GM21390 (cell line): ENCODE measurements around the gene LRP1.

Experiments
- ATAC-seq: cut with Tn5 transposase; IDR thresholded peaks from one replicate; pipeline ENCODE4 v1.9.1; 2021; ENCODE audit not compliant: unreplicated experiment

Gene LRP1

DNA sequence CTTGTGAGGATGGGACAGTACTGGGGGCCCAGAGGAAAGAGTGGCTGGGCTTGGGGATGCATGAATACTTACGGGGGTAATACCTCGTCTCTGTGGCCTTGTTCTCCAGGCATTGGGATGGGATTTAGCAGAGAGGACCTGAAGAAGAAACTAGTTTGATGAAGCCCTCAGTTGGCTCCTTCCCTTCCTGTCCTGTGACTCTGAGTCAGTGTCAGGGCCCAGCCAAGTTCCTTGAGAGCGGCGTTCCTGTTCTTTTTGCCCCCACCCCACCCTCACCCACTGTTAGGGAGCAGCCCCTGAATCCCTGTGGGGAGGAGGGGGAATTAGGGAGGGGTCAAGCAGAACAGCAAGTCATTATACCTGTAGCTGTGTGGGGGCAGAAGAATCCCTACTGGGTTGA lies 24.4 kb downstream of the LRP1 start:
- ATAC-seq = no peak

DNA sequence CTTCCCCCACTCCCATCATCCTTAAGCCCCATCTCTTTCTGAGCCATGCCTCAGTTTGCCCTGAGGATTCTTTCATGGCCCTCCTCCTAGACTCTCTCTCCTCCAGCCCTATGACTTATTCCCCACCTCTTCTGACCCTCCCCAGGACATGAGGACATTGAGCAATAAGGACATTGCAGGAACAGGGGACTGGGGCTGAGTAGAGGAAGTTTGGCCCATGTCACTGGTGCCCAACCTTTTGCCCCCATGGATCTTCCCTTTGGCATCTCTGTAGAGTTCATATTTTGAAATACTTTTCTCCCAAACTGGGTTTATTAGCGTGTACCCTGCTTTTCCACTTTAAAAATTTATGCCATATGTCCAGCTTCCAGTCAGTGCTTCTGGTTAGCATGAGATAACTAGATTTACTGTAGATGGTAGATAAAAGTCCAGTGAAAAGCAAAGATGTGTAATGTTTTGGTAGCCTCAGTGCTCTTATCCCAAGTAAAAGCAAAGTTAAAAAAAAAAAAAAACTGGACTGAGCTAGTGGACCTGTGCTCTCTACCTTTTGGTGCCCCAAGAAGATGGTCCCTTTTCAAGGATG lies 25.2 kb downstream of the LRP1 start:
- ATAC-seq = no peak

DNA sequence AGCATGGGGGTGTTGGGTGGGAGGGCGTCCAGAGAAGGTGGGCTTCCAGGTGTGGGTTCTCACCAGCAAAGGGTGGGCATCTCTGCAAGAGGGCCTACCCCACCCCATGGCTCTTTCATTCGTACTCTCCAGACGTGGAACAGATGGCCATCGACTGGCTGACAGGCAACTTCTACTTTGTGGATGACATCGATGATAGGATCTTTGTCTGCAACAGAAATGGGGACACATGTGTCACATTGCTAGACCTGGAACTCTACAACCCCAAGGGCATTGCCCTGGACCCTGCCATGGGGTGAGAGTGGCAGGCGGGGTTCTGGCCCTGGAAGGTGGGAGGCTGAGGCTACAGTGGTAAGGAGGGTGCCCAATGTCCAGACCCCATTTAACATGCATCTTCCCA lies 25.8 kb downstream of the LRP1 start:
- no peak for ATAC-seq

DNA sequence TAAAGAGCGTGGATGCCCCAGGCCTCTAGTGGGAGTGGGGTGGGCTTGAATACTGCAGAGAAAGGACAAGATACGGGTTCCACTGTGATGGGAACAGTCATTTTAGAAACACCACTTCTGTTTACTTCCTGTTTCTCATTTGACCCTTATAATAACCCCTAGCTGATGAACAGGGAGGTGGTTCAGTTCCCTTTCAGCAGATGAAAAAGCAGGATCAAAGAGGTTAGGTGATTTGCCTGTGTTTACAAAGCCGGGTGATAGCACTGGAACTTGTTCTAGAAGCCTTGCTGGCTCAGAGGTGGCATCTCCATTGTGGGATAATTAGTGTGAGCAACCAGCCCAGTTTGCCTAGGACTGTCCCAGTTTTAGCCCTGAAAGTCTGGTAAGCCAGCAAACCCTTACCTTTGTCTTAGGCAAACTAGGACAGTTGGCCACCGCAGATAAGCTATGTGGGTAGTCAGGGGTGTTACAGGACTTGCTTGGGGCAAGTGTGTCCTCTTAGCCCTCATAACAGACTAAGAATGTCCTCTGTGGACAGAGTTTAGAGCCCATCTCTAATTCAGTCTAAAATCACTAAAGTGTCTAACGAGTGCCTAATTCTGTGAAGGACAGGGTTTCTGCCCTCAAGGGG lies 26.6 kb downstream of the LRP1 start:
- ATAC-seq = no peak

DNA sequence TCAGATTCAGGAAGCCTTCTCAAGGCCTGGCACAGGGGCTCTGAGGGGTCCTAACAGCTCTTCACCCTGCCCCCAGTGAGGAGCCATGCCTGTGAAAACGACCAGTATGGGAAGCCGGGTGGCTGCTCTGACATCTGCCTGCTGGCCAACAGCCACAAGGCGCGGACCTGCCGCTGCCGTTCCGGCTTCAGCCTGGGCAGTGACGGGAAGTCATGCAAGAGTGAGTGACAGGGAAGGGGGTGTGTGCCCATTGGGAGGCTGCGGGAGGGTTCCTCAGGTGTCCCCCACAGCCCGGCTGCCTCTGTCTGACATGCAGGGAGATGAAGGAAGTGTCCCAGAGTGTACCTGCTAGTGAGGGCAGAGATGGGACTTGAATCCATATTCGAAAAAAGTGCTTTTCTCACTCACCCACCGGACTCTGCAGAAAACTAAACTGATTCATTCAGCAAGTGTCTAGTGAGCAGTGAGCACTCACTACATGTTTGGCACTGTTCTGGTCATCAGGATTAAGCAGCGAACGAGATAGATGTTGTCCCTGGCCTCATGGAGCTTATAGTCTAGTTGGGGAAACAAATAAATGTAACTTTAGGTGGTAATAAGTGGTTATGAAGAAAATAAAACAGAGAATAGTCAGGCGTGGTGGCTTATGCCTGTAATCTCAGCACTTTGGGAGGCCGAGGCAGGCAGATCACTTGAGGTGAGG lies 28.6 kb downstream of the LRP1 start:
- ATAC-seq = no peak

DNA sequence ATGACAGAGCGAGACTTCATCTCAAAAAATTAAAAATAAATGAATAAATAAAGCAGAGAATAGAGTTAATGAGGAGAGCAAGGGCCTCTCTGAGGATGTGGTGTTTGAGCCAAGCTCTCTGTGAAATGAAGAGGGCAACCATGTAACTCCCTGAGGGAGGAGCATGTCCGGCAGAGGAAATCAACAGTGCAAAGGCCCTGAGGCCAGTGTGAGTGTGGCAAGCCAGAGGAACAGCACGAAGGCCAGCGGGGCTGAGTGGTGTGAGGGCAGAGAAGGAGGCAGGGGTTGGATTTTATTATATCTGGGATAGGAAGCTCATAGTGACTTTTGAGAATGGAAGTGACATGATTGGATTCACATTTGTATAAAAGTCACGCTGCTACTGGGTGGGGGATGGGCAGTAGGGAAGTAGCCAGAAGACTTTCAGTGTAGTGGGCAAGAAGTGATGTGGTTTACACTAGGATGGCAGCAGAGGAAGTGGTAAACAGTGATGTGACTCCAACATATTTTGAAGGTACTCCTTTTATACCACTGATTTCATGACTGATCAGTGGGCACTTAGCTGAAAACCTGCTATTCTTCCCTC lies 29.4 kb downstream of the LRP1 start:
- ATAC-seq = no peak

DNA sequence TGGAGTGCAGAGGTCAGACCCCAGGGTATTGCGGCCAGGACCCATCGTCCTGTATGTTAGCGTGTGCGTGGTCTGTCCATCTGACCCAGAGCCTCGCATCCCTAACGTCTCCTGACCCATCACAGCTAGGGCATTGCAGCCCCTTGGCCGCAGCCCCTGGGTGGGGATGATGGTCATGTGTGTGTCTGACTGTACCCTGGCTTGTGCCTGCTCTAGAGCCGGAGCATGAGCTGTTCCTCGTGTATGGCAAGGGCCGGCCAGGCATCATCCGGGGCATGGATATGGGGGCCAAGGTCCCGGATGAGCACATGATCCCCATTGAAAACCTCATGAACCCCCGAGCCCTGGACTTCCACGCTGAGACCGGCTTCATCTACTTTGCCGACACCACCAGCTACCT lies 29.9 kb downstream of the LRP1 start:
- ATAC-seq = no peak

DNA sequence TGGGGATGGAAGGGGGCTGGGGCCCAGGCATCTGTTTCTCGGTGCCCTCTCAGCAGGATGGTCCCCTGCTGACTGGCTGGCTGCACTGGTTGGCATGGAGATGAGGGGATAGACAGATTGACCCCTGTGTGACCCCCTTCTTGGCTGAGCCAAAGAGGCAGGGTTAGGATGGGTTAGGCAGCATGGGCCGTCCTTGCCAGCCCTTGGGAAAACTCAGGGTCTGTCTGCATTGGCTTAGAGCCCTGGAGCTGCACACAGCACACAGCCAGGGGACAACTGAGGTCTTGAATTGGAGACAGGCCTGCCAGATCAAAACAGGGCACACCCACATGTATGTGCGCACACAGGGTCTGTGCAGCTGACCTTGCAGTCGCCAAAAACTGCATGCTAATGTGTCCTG lies 30.4 kb downstream of the LRP1 start:
- ATAC-seq = no peak

DNA sequence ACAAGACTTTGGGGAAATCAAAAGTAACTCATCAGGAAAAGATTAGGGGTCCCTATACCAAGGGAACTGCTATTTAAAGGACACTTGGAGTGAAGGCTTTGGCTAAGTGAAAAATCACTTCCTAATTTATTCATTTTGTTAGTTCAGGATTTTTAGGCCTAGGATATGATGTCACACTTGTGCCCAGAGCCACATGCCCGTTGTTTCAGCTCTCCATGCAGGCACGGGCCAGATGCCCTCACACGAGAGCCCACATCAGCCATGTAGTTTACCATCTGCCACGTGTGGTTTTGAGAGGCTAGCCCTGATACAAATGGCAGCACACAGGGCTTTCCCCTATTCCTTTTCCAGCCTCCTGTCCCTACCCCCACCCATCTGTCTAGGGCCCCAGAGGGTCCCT lies 31.0 kb downstream of the LRP1 start:
- ATAC-seq = no peak

DNA sequence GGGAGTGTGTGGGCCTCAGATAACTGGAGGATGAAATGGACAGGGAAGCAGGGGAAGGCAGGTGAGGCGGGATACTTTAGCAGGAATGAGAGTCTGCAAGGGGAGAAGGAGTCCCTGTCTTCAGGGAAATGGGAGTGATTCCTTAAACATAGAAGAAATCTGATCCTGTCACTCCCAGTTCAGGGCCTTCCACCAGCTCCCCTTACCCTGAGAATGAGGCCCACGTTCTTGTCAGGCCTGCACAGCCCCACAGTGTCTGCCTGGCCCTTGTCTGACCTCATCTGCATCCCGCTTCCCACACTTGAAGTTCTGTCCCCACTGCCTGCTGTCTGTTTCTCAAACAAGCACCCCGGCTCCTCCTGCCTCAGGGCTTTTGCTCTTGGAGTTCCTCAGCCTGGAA lies 31.8 kb downstream of the LRP1 start:
- no peak for ATAC-seq

DNA sequence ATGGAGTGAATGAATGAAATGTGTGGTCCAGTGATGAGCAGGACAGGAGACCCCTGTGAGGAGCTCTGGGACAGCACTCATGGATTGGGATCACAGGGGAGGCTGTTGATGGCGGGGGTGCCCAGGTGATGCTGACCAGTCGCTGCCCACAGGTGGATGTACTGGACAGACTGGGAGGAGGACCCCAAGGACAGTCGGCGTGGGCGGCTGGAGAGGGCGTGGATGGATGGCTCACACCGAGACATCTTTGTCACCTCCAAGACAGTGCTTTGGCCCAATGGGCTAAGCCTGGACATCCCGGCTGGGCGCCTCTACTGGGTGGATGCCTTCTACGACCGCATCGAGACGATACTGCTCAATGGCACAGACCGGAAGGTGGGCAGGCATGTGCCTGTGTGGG lies 32.5 kb downstream of the LRP1 start:
- ATAC-seq = no peak

DNA sequence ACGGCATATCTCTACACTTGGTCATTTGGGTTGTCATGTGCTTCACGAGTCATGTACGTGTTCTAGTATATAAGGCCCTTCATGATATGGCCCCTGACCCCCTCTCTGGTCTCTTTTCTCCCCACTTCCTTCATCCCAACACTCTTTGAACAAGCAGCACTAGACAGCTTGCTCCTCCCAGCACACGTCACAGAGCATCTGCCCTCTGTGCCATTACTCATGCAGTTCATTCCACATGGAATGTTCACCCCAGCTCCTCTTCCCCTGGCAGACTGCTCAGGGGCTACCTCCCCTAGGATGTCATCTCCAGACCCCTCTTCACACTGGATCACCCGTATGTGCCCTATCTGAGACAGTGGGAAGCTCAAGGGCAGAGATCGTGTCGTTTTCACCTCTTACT lies 33.2 kb downstream of the LRP1 start:
- ATAC-seq = no peak

DNA sequence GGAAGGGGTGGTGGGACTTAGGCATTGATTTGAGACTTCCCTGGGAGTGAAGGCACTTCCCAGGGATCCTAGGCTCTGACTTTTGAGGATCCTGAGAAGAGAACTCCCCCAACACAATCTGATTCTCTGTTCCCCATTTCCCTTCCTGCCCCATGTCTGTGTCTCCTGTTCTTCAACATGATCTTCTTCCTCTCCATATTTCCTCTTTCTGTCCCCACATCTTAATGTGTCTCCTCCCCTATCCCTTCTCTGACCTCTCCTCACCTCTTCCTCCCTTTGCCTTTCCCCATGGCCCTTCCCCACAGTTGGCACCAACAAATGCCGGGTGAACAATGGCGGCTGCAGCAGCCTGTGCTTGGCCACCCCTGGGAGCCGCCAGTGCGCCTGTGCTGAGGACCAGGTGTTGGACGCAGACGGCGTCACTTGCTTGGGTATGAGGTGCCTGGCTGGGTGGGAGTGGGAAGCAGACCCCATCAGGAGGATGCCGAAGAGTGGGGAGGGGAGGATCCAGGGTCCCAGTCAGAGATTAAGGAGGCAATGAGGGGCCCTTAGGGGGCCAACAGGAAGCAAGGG lies 34.4 kb downstream of the LRP1 start:
- no peak for ATAC-seq

DNA sequence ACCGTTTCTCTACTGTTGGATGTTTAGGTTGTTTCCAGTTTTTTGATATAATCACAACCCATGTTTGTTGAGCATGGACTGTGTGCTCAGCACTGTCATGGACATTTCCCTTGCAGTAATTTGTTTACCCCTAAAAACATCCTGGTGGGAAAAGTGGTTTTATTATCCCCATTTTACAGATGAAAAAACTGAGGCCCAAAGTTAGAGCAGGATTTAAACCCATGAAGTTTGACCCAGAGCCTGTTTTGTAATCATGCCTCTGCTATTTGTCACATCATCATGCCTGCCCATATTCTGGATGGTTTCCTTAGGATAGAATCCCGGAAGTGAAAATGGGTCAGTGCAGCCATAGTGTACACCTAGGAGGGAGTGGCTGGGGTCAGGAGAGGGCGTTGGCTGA lies 36.2 kb downstream of the LRP1 start:
- ATAC-seq = no peak

DNA sequence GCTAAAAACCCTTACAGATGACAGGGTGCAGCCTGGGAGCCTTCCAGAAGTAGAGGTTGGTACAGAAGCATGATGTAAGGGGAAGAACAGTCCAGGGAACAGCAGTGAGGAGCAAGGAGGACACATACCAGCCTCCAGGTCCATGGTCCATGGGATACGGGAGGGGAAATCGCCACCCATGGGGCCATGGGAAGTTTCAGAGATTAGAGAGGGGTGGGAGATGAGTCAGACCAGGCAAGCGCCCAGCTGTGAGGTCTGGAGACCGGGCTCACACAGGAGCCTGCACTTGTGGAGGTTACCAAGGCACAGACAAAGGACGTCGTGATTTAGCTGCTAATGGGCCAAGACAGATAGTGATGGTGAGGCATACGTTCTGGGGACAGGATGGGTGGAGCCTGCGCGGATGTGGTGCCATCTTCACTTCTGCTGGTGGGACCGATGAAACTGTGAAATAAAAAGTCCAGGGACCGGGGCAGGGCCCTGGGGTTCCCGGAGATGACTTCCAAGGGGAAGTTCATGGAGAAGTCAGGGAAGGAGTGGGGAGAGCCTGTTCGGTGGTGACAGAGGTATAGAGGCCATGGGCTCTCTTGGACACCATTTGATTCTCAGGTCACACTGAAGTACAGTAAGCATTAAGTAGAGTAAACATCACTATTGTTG lies 36.8 kb downstream of the LRP1 start:
- ATAC-seq = no peak

DNA sequence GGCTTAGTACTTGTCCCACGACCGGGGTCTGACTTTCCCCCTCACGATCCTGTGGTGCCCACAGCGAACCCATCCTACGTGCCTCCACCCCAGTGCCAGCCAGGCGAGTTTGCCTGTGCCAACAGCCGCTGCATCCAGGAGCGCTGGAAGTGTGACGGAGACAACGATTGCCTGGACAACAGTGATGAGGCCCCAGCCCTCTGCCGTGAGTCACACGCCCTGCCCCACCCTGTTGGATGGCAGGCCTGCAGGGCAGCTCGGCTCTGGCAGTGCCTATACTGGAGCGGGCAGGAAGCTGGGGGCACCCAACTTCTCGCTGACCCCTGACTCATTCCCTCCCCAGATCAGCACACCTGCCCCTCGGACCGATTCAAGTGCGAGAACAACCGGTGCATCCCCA lies 37.5 kb downstream of the LRP1 start:
- no peak for ATAC-seq

DNA sequence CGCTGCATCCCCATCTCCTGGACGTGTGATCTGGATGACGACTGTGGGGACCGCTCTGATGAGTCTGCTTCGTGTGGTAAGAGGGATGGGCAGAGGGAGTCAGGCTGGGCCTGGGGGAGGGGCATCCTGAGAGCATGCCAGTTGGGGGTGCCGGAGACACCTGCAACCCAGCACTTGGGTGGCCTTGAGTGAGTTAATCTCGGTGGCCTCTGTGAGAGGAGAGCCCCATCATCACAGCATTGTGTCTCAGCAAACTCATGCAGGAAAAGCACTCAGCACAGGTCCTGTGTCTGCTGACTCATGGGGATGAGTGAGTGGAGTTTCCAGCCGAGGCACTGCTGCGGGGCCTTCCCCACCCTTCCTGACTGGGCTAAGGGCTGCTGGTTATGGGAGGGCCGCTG lies 38.7 kb downstream of the LRP1 start:
- ATAC-seq = no peak

DNA sequence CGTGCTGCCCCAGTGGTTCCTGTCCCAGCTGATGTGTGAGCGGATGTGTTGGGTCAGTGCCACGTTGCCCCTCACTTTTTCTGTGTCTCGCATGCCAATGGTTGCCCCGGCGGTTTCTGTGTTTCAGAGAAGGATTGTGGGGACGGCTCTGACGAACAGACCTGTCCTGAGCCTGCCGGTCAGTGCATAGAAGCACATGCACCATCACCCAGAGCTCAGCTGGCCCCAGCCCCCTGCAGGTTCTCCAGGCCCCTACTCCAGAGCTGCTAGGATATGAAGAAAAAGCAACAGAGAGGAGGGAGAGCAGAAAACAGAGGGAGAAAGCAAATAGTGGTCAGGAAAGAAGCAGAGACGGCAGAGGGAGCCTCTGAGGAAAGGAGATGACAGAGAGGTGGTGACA lies 39.8 kb downstream of the LRP1 start:
- no peak for ATAC-seq

DNA sequence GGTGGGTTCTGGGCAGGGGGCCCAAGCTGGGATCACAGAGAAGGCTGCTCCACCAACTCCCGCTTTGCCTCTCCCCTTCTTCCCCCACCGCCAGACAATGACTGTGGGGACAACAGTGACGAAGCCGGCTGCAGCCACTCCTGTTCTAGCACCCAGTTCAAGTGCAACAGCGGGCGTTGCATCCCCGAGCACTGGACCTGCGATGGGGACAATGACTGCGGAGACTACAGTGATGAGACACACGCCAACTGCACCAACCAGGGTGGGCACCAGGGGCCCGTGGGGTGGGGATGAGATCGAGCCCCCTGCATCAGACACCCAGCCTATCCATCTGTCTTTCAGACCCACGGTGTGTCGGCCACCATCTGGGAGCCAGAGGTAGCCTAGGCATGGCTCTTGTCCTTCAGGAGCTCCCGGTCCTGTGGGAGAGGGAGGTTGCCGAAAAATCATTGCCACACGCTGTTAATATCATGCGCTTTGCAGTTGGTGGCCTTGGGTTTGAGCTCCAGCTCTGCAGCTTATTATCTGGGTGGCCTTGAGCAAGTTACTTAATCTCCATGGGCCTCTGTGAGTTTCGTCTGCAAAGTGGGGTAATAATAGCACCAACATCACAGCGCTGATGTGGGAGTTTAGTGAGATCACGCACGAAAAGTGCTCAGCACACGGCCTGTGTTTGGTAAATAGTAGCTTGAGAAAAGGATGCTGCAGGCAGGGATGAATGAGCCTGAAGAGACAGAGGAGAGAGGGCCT lies 40.9 kb downstream of the LRP1 start:
- no peak for ATAC-seq

DNA sequence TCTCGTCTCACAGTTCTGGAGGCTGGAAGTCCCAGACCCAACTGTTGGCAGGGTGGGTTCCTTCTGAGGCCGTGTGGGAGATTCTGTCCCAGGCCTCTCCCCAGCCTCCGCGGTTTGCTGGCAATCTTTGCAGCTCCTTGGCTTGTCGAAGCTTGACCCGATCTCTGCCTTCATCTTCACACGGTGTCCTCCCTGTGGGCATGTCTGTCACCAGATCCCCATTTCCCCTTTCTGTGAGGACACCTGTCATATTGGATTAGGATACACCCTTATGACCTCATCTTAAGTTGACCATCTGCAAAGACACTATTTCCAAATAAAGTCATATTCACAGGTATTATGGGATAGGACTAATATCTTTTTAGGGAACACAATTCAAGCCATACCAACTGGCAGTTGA lies 41.7 kb downstream of the LRP1 start:
- ATAC-seq = no peak

DNA sequence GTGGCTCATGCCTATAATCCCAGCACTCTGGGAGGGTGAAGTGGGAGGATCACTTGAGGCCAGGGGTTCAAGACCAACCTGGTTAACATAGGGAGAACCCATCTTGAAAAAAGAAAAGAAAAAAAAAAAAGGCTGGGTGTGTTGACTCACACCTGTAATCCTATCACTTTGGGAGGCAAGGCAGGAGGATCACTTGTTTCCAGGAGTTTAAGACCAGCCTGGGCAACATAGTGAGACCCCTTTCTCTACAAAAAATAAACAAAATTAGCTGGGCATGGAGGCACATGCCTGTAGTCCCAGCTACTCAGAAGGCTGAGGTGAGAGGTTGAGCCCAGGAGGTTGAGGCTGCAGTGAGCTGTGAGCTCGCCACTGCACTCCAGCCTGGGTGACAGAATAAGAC lies 42.1 kb downstream of the LRP1 start:
- ATAC-seq = no peak
